DMS79 (cell line): ENCODE measurements around the gene KDM3A.
A peak's percentile ranks its signal among the peaks of the same experiment; 100 is the strongest.
"Not testable (repeated sequence)": the region's sequence is repeated elsewhere in the genome, so short reads cannot be mapped to it uniquely, and the experiment has no call there.

Experiments used
- DNase-seq: peaks from one replicate; lab custom pipeline; 2025; lab: John Stamatoyannopoulos, UW

The KDM3A gene

DNA sequence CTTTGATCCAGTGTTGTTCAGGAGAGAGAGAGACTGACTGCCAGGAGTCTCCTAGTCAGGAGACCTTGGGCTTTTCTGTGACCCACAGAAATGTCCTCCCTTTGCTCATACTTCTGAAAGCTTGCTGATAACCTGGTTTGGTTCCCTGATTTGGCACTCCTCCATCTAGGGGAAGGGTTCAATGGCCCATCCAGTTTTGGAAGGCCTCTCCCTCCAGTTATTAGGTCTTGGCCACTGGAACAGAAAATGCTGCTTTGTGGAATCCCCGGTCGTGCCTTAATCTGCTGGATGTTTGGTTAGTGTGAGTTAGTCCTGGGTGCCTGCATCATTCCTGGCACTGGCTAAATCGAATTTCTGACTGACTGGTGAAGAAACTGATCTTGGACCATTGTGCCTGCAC lies 35.7 kb downstream of the KDM3A start:
- DNase-seq: no peak

DNA sequence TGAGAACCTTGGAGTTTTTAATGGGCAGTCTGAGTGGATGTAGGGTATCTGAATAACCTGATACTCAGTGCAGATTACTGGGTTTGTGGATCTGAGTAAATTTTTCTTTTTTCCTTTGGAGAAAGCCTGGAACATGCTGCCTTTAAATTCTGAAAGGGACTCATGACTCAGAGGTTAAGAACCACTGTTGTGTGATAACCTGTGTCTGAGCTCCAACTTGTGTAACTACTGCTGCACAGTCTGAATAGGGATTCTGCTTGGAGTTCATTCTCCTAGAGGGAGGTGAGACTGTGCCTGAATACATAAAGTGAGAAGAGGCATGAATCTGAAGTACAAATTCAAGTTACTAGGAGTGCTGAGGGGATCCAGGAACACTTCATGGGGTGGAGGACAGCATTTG lies 36.2 kb downstream of the KDM3A start:
- no peak for DNase-seq

DNA sequence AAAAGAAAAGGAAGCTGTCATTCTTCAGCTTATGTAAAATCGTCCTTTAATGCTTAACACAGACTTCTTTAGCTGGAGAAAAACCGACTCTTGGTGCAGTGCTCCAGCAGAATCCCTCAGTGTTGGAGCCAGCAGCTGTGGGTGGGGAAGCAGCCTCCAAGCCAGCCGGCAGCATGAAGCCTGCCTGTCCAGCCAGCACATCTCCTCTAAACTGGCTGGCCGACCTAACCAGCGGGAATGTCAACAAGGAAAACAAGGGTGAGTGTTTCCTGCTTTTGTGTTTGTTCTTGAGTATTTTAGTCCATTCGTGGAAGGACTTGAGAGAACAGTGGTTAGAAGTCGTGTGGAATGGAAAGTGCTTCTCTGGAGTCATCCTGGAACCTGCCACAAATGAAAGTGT lies 38.9 kb downstream of the KDM3A start:
- no peak for DNase-seq

DNA sequence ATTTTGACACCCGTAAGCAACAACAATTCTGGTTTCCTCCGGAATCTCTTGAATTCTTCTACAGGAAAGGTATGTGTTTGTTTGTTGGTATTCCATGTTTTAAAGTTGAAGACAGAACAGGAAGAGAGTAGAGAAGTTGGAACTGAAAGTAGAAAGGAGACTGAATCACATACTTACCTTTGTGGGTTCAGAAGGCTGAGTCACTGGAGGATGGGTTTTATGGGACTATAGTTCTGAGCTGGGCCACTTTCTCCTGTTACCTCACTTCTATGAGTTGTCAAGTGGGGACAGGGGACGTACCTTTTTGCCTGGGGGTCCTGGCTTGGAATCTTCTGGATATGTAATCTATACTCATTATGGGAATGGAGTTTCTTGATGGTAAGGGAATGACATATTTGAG lies 40.9 kb downstream of the KDM3A start:
- no peak for DNase-seq

DNA sequence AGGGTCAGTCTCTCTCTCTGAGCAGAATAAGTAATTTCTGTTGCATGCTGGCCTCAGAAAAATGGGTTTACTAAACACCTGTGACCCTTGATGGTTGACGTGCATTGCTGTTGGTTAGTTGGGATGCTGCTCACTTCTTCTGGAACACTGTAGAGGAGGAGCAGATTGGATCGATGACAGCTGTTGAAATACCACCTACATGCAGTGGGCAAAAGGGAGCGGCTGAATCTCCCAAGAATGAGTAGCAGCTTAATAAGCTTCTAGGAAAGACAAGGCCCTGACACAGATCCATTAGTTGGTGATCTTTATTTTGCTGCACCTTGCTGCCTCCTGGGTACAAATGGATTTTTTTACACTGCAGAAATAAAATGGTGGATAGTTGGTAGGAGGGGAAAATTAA lies 43.2 kb downstream of the KDM3A start:
- no peak for DNase-seq

DNA sequence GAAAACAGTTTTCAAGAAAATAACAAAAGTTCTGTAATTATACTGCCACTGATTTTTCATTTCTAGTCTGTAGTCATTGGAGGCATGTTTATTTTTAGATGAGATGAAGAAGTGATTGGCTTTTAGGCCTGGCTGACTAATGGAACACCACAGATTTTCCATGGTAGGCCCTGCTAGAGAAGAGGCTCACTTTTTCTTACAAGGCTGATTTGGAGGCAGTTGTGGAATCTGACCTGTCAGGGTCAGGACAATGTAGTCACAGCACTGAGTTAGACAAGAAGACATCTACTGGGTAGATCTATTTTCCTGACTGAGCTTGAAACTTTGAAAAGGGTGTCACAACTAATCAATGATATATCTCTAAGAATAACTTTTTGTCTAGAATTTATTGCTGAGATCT lies 43.9 kb downstream of the KDM3A start:
- no peak for DNase-seq

DNA sequence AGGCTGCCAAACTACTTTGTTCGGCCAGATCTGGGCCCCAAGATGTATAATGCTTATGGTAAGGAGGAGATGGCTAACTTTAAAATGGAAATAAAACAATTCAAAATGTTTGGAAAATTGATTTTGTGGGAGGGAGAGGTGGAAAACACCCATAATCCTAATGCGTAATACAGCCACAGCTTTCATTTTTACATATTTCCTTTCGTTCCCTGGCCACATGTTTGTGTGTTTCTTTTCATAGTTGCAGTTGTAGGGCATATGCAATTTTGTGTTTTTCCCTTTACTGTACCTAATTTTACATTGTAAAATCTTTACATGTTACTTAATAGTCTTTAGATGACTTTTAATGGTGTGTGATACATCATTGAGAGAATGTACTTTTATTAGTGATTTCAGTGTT lies 44.6 kb downstream of the KDM3A start:
- no peak for DNase-seq

DNA sequence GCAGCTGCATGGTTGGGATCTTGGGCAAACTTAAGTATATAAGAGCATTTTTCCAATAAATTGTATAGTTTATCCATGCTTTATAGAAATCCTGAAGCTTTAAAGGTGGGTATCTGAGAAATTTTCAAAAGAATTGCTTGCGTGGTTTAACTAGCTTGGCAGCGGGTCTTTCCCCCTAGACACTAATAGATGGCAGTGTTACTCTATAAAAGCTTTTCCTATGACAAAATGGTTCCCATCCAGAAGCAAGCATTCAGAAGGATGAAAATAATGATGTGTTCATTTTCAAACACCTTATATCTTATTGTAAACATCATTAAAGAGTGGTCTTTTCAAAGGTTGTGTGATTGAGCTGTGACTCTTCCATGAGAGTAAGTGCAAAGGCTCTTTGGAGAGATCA lies 45.9 kb downstream of the KDM3A start:
- no peak for DNase-seq

DNA sequence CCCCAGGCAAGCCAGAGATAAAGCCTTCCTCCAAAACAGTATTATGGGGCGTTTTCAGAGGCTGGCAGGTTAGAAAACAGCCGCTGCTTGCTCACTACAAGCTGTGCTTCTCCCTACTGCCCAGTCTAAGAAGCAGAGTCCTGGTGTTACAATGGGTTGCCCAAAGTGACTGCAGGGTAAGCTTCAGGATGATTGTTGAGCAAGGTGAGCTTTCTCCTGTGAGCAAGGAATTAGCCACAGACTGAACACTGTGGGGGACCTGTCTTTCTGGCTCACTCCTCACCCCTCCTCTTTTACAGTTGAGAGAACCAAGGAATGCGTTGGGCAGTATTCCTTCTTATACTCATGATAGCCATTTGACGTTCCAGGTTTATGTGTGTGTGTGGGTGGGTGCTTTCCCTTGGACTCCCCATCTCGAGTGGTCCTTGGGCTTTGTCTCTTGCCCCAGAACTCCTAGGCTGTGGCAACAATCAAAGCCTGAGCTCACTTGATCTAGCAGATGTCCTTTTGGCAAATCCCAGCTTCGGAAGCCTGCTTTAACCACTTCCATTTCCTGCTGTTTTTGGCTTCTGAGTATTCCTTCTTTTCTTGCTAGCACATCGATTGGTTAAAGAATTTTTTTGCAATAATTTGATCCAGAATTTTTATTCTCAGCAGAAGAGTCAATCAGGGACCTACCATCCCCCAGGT lies 47.5 kb downstream of the KDM3A start:
- DNase-seq: no peak

DNA sequence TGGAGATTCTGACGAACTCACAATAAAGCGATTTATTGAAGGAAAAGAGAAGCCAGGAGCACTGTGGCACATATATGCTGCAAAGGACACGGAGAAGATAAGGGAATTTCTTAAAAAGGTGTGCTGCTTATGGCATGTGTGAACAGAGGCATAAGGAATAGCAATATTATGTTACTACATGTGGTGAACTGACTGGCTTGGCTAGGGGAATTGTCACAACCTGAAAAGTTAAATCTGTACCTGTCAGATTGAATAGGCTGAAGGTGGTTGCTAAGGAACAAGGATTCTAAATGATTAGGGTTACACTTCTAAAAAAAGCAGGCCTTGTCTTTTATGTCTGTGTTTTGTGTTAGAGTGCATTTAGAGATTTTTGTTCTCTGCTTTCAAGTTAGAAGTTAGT lies 48.4 kb downstream of the KDM3A start:
- DNase-seq: no peak

DNA sequence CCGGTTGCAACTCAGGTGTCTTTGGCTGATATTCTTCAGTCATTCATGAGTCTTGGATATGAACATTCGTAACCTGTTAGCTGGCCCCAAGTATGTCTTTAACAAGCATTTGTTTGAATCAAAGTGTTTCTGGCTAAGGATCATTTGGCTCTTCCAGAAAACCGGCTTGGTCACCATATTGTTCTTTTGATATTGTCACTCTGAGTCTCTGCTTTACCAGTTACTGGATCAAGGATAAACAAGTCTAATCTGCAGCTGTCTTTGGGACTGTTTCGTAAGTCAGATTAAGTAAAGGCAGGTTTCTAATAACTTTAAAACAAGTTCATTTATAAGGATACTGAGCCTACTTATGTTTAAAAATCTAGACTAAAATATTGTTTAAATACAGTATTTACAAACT lies 49.1 kb downstream of the KDM3A start:
- no peak for DNase-seq

DNA sequence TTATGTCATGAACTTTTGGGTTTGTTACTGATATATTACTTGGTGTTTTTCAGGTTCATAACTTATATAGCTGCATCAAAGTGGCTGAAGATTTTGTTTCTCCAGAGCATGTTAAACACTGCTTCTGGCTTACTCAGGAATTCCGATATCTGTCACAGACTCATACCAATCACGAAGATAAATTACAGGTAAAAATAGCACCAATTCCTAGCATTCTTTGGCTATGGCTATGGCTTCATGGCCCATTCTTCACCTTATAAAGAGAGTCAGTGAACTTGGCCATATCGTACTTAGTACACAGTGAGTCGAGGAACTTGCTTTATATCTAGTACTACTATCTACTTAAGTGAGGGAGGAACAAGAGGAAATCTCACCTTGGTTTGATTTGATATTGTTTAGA lies 49.9 kb downstream of the KDM3A start:
- DNase-seq: no peak

DNA sequence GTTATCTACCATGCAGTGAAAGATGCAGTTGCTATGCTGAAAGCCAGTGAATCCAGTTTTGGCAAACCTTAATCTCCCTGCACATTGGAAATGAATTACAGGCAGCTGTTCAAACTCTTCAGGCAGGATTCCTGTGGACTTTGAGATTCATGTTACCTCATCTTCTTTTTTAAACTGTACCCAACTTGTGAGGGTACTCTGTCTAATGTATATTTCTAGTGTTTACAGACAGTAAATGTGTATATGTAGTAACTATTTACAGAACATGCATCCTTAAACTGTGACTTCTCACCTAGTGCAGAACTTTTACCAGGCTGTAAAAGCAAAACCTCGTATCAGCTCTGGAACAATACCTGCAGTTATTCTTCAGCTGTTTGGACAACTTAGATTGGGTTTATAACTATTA lies 50.9 kb downstream of the KDM3A start:
- no peak for DNase-seq

DNA sequence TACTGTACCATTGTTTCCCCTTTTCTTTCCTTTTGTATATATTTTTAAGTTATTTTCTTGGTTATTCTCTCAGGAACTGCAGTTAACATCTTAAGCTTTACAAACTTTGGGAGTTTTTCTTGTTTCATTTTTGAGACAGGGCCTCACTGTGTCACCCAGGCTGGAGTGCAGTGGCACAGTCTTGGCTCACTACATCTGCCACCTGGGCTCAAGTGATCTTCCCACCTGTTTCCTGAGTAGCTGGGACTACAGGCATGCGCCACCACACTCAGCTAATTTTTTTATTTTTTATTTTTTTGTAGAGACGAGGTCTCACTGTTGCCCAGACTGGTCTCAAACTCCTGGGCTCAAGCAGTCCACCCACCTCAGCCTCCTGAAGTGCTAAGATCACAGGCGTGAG lies 55.2 kb downstream of the KDM3A start:
- not testable (repeated sequence) for DNase-seq

DNA sequence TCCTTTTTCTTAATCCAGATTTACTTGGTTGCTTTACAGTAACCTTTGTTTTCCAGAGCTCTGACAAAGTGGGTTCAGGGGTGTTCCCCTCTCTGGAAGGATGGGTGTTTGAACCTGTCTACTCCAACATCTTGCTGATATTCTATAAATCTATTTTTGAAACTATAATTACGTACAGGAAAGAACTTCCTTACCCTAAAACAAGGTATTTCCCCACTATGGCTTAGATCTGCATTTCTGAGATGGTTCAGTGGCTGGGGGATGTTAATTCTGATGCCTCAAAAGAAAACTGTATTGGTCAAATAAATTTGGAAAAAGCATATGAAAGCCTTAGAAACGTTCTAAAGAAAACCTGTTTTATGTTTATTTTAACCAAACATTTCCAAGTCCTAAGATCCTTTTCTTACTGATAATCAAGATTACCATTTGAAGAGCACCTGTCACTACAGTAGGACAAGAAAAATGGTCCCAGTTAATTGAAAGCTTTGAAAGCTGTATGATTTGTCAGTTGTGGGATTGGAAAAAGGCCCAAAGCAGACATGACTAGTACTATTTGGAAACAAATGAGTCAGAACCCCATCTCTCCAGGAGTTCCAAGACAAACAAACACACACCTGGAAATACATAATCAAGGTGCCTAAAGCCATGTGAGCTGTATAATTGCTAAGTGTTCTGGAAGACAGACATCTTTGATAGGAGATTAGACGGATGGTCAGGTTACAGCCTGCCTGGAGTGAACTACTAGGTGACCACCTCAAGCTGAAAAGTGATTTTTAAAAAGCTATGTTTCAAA lies 57.5 kb downstream of the KDM3A start:
- DNase-seq: peak; percentile 58

DNA sequence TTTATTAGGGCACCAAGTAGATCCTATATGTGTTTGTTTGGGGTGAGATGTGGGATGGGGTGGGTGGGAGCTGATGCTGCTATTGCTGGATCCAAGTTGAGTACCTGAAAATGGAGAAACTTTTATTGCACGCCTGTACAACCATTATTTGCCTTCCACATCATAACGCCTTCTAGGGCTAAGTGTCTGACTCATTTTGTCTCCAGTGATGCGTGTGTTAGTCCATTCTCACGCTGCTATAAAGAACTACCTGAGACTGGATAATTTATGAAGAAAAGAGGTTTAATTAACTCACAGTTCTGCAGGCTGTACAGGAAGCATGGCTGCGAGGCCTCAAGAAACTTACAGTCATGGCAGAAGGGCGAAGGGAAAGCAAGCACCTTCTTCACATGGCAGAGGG lies 58.2 kb downstream of the KDM3A start:
- DNase-seq: peak; percentile 22

DNA sequence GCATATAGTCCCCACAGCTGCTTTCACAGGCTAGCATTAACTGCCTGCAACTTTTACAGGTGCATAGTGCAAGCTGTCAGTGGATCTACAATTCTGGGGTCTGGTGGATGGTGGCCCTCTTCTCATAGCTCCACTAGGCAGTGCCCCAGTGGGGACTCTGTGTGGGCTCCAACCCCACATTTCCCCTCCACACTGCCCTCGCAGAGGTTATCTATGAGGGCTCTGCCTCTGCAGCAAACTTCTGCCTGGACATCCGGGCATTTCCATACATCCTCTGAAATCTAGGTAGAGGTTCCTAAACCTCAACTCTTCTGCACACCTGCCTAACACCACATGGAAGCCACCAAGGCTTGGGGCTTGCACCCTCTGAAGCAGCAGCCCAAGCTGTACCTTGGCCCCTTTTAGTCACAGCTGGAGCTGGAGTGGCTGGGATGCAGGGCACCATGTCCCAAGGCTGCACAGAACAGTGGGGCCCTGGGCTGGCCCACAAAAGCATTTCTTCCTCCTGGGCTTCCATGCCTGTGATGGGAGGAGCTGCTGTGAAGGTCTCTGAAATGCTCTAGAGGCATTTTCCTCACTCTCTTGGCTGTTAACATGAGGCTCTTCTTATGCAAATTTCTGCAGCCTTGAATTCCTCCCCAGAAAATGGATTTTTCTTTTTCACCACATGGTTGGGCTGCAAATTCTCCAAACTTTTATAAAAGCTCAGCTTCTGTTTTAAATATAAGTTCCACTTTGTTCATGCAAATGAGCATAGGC lies 59.3 kb downstream of the KDM3A start:
- no peak for DNase-seq

DNA sequence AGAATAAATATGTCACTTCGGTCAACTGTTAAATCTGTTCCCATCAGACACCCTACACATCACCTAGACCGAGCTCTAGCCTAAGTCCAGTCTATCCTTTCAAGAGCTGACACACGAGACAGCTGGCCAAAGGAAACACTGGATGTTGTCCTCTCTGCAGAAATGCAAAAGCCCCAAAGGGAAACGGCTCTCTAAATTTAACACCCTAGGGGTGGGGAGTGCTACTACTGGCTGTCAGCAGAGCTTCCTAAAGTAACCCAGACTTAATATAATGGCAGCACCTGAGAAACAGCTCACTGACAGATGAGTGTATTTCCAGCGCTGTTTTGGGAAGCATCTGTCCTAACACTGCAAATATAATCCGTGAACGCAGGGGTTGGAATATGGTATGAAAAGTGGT lies 66.4 kb downstream of the KDM3A start:
- no peak for DNase-seq

DNA sequence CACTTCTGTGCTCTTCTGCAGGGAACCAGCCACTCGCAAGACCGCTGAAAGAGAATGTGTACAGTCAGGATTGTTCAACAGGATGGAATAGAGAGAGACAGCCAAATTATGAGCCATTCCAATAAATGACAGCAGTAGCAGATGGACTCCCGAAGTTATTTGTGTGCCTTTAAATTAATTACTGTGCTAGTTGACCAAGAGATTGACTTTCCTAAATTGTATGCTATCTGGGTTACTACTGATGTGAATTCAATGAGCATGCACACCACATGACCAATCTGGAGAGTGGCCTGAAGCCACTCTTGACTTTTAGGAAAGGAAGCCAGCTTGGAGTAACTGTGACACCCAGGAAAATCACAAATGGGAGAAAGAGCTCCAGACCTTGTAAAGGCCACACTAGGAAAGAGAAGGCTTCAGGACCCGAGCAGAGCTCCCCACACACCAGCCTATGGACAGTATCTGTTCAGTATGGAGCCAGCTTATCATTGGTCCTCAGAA lies 69.3 kb downstream of the KDM3A start:
- no peak for DNase-seq

DNA sequence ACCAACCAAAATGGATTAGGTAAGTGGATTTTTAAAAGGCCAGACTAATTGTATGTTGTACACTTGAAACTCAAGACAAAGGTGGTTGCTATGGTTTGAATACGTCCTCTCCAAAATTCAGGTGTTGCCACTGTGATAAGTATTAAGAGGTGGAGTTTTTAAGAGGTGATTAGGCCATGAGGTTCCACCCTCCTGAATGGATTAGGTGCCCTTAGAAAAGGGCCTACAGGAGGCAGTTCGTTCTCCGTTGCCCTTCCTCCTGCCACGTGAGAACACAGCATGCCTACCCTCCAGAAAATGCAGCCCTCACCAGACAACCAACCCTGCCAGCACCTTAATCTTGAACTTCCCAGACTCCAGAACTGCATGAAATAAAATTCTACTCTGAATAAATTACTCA lies 70.9 kb downstream of the KDM3A start:
- DNase-seq: peak; percentile 21

DNA sequence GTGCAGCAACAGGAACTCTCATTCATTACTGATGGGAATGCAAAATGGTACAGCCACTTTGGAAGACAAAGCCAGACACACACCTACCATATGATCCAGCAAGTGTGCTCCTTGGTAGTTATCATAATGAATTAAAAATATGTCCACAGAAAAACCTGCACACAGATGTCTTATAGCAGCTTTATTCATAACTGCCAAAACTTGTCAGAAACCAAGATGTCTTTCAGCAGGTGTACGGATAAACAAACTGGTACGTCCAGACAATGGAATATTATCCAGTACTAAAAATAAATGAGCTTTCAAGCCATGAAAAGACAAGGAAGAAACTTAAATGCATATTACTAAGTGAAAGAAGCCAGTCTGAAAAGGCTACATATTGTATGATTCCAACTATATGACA lies 71.7 kb downstream of the KDM3A start:
- no peak for DNase-seq

DNA sequence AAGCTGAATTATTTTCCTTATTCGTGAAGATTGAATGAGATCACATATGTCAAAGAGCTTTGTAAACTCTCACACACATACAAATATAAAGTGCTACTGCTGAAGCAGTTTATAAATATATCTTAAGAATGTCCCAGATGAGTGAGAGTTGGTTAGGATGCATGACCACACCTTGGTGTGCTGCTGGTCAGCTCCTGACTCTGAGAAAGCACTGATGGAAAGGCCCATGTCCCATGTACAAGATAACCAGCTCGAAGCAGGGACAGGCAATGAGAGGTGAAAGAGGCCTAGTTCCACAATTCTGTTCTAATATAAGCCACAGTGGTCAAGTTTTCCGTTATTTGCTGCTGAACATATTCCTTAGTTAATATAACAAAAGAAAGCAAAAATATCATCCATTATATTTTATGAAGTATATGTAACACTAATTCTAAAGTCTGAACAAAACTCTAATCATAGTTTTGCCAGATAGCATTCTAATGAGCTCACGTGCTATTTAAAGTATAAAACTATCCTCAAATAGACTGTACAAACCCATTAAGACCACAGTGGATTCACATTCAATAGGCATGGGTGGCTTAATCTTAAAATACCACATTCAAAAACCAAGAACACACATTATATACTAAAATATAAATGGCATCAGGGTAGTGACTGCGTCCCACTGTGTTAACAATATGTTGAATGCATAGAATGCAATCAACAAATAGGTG lies 72.9 kb downstream of the KDM3A start:
- DNase-seq: no peak
